Pancreas (tissue), 10 donors: ENCODE measurements around the gene FUT9. TPM values are rescaled to one million over a fixed set of nuclear protein-coding genes. Genes with fewer than 3 reads are reported as not detected.

Experiments used
- ATAC-seq, 4 donors: fragments of 200-7000 bp; cut with Tn5 transposase; one replicate each; pipeline versions ENCODE4 v1.8.0 to v1.9.1; 2020; ENCODE audit warnings: mild to moderate bottlenecking in 4 of 4, moderate library complexity in 4 of 4
- DNase-seq, 6 donors: peaks; one replicate each; pipeline ENCODE4 v3.0.0-alpha.2; 2020
- FAIRE-seq: peaks from 2 replicates; lab custom pipeline; 2012; peaks lifted over from hg19 to GRCh38; lab: Jason Lieb, UNC
- H3K27ac ChIP-seq, 4 donors: fragments of 200-600 bp; sonication (generic); 1 replicate in 3 of 4; 2 replicates in 1 of 4; pipeline versions ENCODE4 v1.5.0 to v1.8.0; 2020
- H3K27me3 ChIP-seq, 4 donors: fragments of 200-600 bp; one replicate each; pipeline ENCODE4 v1.8.0; 2021
- H3K36me3 ChIP-seq, 3 donors: fragments of 200-600 bp; sonication (generic) in 1 of 3; one replicate each; pipeline versions ENCODE4 v1.5.0 to v1.8.0; 2020 to 2021
- H3K4me1 ChIP-seq, 3 donors: fragments of 200-600 bp; one replicate each; pipeline ENCODE4 v1.8.0; 2021
- H3K4me3 ChIP-seq, 4 donors: fragments of 200-600 bp; sonication (generic) in 2 of 4; one replicate each; pipeline versions ENCODE4 v1.5.0 to v1.8.0; 2020 to 2021
- H3K9me3 ChIP-seq, 4 donors: fragments of 200-600 bp; one replicate each; pipeline ENCODE4 v1.8.0; 2021
- CTCF ChIP-seq, 4 donors: fragments of 200-600 bp; sonication (generic) in 3 of 4; IDR thresholded peaks; one replicate each; pipeline versions ENCODE4 v1.5.0 to v1.8.0; 2021; ENCODE audit warnings: antibody characterized with exemption in 4 of 4
- WGBS, 2 donors: extraction: QIAGEN DNeasy Blood & Tissue Kit; methylation state at CpG; one replicate each; pipeline ENCODE4 v1.1.7; 2013; 5-methylcytosine and 5-hydroxymethylcytosine counted together
- intact Hi-C, 3 donors: fragments of 100-400 bp; cut with DNase I; formaldehyde crosslinking; loops; one replicate each; pipeline versions ENCODE4 v1.11.1 to v1.14.2; 2022
- polyA plus RNA-seq, 2 donors: library from polyadenylated mRNA; stranded (reverse); fragments of 200-250 nt; gene quantifications; one replicate each; pipeline ENCODE4 v1.2.3, GENCODE V29; 2013
- total RNA-seq, 6 donors: library from RNA; stranded (reverse); fragmentation: NEBNext Ultra II Directional in 4 of 6; extraction: Animal tissue kit (Norgen Biotek cat#: 25700) in 4 of 6; gene quantifications; one replicate each; pipeline versions ENCODE4 v1.2.1 to v1.2.4, GENCODE V29; 2021 to 2023
- donor health status: healthy with polysubstance abuse.
- donor health status: DM: no; HTN: no; CAD: no; lungs with moderate emphysema.
- donor health status: DM: no; HTN: no; CAD: no.
- donor health status: control.
- donor health status: control.
- donor health status: Bipolar disorder and iron deficiency.
- donor health status: DM: yes; HTN: yes; CAD: no.
- donor health status: DM: no; HTN: no; CAD: no.
- donor health status: DM: no; HTN: no; CAD: no.
- donor health status: DM: yes; HTN: yes; CAD: no.

FUT9 gene
- total and polyA plus RNA-seq, 8 donors, result 0.12 to 3.5 (median 1.2) TPM

GRCh38 chr6:96124778-96125177 is 109.0 kb downstream of the FUT9 start:
- intact Hi-C loops, result no loop called here
- no peak for DNase-seq
- Histone ChIP-seq H3K36me3 (no peaks in the 10 kb centered on the region), H3K9me3 (no peaks in the 10 kb centered on the region), H3K27me3 (no peaks in the 10 kb centered on the region), H3K27ac (no peak overlapping the region), H3K4me1 (no peaks in the 10 kb centered on the region), H3K4me3 (no peak overlapping the region)
- FAIRE-seq, result no peak
- no peak for TF ChIP-seq CTCF (IDR thresholded peaks at IDR 0.05)
- WGBS, 2 donors, result 38 to 79% methylated on average over 1 of the region's 1 CpG
- ATAC-seq, result no peak

- no peak overlapping the region for H3K27ac ChIP-seq
- no peak for FAIRE-seq
- 82 to 93% methylated on average over 2 of the region's 2 CpGs for WGBS, 2 donors
- no peaks in the 10 kb centered on the region for H3K9me3 ChIP-seq
- H3K36me3 ChIP-seq, result no peaks in the 10 kb centered on the region
- DNase-seq, result no peak
- no peaks in the 10 kb centered on the region for H3K4me1 ChIP-seq
- no peak for TF ChIP-seq CTCF (IDR thresholded peaks at IDR 0.05)
- H3K4me3 ChIP-seq, result no peak overlapping the region
- intact Hi-C loops, result no loop called here
- ATAC-seq, result no peak
- no peaks in the 10 kb centered on the region for H3K27me3 ChIP-seq
Observed at GRCh38 chr6:96138406-96138805, 122.6 kb downstream of the FUT9 start.

GRCh38 chr6:96142142-96142541 is 126.4 kb downstream of the FUT9 start:
- H3K4me1 ChIP-seq, result no peaks in the 10 kb centered on the region
- no peaks in the 10 kb centered on the region for H3K27me3 ChIP-seq
- H3K4me3 ChIP-seq, result no peak overlapping the region
- TF ChIP-seq CTCF (IDR thresholded peaks at IDR 0.05), result no peak
- DNase-seq (no peak), FAIRE-seq (no peak), ATAC-seq (no peak)
- H3K36me3 ChIP-seq, result no peaks in the 10 kb centered on the region
- no peaks in the 10 kb centered on the region for H3K9me3 ChIP-seq
- H3K27ac ChIP-seq, result no peak overlapping the region
- intact Hi-C loops, result no loop called here
- WGBS, 2 donors, result 53 to 83% methylated on average over 2 of the region's 2 CpGs

- FAIRE-seq, result no peak
- Histone ChIP-seq H3K4me3 (no peak overlapping the region), H3K36me3 (no peaks in the 10 kb centered on the region), H3K27ac (no peak overlapping the region), H3K27me3 (no peaks in the 10 kb centered on the region), H3K4me1 (no peaks in the 10 kb centered on the region), H3K9me3 (no peaks in the 10 kb centered on the region)
- no peak for TF ChIP-seq CTCF (IDR thresholded peaks at IDR 0.05)
- no peak for DNase-seq
- WGBS, 2 donors, result 71 to 90% methylated on average over 2 of the region's 2 CpGs
- no peak for ATAC-seq
- intact Hi-C loops, result no loop called here
Observed at GRCh38 chr6:96150431-96150830, 134.7 kb downstream of the FUT9 start.

GRCh38 chr6:96151707-96152106 is 135.9 kb downstream of the FUT9 start:
- Histone ChIP-seq H3K9me3 (no peaks in the 10 kb centered on the region), H3K36me3 (no peaks in the 10 kb centered on the region), H3K4me1 (no peaks in the 10 kb centered on the region), H3K4me3 (no peak overlapping the region), H3K27me3 (no peaks in the 10 kb centered on the region), H3K27ac (no peak overlapping the region)
- FAIRE-seq, result no peak
- intact Hi-C loops, result no loop called here
- no peak for DNase-seq
- no peak for TF ChIP-seq CTCF (IDR thresholded peaks at IDR 0.05)
- WGBS, 2 donors, result 58 to 84% methylated on average over 3 of the region's 3 CpGs
- ATAC-seq, result no peak
